ENCODE measurements around the gene PODN. TPM values are rescaled to one million over a fixed set of nuclear protein-coding genes. Genes with fewer than 3 reads are reported as not detected.

Gene PODN
- total RNA-seq, 1 donor from 2014 or later: 35.3 TPM

Other genes with a start within 250 kb of the PODN start
- gene ZYG11A, start 219.5 kb upstream of the PODN start, total RNA-seq: not detected
- gene ECHDC2, start 140.5 kb upstream of the PODN start, total RNA-seq: 136 TPM
- 132 TPM for gene SCP2, start 134.9 kb upstream of the PODN start, total RNA-seq
- not detected for gene SLC1A7, start 80.4 kb downstream of the PODN start, total RNA-seq
- gene CPT2, start 134.6 kb downstream of the PODN start, total RNA-seq: 37.7 TPM
- gene CZIB, start 158.4 kb downstream of the PODN start, total RNA-seq: 60.7 TPM
- gene MAGOH, start 176.3 kb downstream of the PODN start, total RNA-seq: 24.0 TPM

All from Right ventricle myocardium inferior (tissue), 1 donor.